ENCODE measurements around the gene PRKN.

Gene PRKN

GRCh38 chr6:162271922-162272321, 455.6 kb downstream of the PRKN start:
- TF ChIP-seq GATA3 (IDR thresholded peaks at IDR 0.05; ENCODE audit: low read depth, low read length) (no peak), GATA2 (IDR thresholded peaks at IDR 0.05; ENCODE audit: low read depth, low read length) (no peak)

DNA sequence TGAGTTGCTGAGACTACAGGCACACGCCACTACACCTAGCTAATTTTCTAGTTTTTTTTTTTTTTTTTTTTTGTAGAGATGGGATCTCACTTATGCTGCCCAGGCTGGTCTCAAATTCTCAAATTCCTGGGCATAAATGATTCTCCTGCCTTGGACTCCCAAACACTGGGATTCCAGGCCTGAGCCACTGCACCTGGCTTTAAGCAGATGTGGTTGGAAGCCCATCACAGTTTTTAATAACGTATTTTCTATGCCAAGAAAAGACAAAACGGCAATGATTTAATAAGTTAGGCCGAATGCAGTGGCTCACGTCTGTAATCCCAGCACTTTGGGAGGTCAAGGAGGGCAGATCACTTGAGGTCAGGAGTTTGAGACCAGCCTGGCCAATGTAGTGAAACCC, 456.6 kb downstream of the PRKN start:
- TF ChIP-seq GATA2 (IDR thresholded peaks at IDR 0.05; ENCODE audit: low read depth, low read length) = no peak
- no peak for TF ChIP-seq GATA3 (IDR thresholded peaks at IDR 0.05; ENCODE audit: low read depth, low read length)

GRCh38 chr6:162267641-162268040, 459.9 kb downstream of the PRKN start:
- TF ChIP-seq GATA3 (IDR thresholded peaks at IDR 0.05; ENCODE audit: low read depth, low read length) (no peak), GATA2 (IDR thresholded peaks at IDR 0.05; ENCODE audit: low read depth, low read length) (no peak)

- no peak for TF ChIP-seq GATA2 (IDR thresholded peaks at IDR 0.05; ENCODE audit: low read depth, low read length)
- TF ChIP-seq GATA3 (IDR thresholded peaks at IDR 0.05; ENCODE audit: low read depth, low read length) = no peak
Measured at GRCh38 chr6:162267126-162267525, 460.4 kb downstream of the PRKN start.

DNA sequence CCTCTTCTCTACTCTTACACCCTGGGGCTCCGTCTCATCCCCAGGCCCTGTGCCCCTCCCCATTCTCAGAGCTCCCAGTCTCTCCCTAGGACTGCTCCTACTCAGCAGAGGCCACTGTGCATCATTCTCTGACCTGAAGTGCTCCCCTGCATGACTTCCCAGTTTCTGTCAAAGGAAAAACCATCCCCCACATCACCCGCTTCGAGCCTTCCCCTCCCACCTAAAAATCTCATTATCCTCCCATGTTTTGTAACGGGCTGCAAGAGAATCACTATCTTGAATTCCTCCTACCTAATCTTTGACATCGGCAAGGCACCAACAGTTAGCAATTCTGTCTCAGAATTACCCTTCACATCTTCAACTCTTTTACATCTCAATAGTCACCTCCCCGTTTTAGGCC, 463.0 kb downstream of the PRKN start:
- no peak for TF ChIP-seq GATA2 (IDR thresholded peaks at IDR 0.05; ENCODE audit: low read depth, low read length)

DNA sequence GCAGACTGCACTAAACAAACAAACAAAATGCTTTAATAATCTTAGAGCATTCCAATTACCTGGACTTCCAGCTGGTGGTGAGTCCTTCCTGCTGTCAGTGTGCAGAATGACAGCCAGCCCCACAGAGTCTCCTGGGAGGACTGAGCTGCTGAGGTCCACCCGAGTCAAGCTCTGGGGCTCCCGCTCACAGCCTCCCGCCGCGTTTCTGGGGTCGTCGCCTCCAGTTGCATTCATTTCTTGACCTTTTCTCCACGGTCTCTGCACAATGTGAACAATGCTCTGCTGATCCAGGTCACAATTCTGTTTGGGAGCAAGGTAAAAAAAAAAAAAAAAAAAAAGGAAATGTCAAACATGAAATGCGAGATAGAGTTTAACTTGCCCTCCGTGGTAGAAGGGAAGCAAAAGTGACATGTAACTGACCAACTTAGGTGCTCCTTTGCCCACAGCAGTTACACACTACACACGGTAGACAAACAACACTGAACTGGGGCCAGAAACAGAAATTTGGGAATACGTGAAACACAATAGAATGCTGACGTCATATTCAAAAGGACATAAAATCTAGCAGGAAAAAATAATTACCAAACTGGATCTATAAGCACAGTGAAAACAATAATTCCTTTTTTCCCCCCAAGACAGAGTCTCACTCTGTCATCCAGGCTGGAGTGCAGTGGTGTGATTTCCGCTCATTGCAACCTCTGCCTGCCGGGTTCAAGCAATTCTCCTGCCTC, 464.9 kb downstream of the PRKN start:
- no peak for TF ChIP-seq GATA3 (IDR thresholded peaks at IDR 0.05; ENCODE audit: low read depth, low read length)
- no peak for TF ChIP-seq GATA2 (IDR thresholded peaks at IDR 0.05; ENCODE audit: low read depth, low read length)

DNA sequence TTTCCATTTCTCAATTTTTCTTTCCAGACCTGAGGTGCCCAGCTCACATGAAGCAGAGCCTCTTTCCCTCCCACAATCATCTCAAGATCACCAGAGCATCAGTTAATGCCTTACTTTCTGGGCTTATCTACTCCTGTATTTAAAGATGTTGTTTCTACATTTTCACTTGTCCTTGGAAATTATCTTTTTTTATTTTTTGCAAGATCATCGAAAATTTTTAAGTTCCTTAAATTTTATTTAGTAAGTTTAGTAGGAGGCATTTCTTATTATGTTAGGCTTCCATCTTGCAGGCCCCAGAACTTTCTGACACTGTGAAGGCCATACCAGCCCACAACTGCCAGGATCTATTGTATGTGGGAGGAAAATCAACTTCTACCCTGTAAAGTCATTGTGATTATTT, 466.0 kb downstream of the PRKN start:
- no peak for TF ChIP-seq GATA3 (IDR thresholded peaks at IDR 0.05; ENCODE audit: low read depth, low read length)
- TF ChIP-seq GATA2 (IDR thresholded peaks at IDR 0.05; ENCODE audit: low read depth, low read length) = no peak

GRCh38 chr6:162260027-162260426, 467.5 kb downstream of the PRKN start:
- no peak for TF ChIP-seq GATA2 (IDR thresholded peaks at IDR 0.05; ENCODE audit: low read depth, low read length)
- TF ChIP-seq GATA3 (IDR thresholded peaks at IDR 0.05; ENCODE audit: low read depth, low read length) = no peak

DNA sequence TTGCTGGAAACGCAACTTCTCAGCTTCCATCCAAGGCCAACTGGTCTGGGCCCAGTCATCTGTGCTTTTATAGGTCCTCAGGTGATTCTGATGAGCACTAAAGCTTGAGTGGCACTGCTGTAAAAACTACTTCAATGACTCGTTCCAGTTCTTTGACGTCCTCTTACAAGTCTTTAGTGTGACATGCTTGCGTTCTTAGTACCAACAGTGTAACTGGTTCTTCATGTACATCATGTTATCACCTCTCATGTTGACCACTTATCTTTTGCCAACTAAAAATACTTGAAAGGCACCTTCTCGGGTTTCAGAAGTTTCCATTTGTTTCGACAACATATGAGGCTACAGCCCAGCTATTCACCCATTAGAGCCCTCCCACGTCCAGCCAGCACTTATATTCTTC, 468.9 kb downstream of the PRKN start:
- TF ChIP-seq GATA3 (IDR thresholded peaks at IDR 0.05; ENCODE audit: low read depth, low read length) (no peak), GATA2 (IDR thresholded peaks at IDR 0.05; ENCODE audit: low read depth, low read length) (no peak)

GRCh38 chr6:162256361-162256760, 471.2 kb downstream of the PRKN start:
- TF ChIP-seq GATA2 (IDR thresholded peaks at IDR 0.05; ENCODE audit: low read depth, low read length) (no peak), GATA3 (IDR thresholded peaks at IDR 0.05; ENCODE audit: low read depth, low read length) (no peak)

DNA sequence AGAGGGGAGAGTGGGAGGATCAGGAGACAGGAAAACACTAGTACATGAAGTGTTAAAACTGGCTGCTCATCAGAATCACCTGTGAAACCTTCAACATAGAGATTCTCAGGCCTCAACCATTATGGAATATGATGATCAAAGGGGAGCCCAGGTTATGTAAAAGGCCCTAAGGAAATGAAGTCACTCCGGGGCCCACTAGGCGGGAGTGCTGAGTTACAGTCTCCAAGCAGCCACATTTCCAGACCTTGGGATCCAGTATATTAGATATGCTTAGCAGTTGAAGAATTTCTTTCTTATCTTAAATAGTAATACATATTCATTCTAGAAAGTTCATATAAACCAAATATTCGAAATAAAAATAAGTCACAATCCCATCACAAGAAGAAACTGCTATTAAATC, 476.3 kb downstream of the PRKN start:
- TF ChIP-seq GATA2 (IDR thresholded peaks at IDR 0.05; ENCODE audit: low read depth, low read length) = no peak
- TF ChIP-seq GATA3 (IDR thresholded peaks at IDR 0.05; ENCODE audit: low read depth, low read length) = no peak

DNA sequence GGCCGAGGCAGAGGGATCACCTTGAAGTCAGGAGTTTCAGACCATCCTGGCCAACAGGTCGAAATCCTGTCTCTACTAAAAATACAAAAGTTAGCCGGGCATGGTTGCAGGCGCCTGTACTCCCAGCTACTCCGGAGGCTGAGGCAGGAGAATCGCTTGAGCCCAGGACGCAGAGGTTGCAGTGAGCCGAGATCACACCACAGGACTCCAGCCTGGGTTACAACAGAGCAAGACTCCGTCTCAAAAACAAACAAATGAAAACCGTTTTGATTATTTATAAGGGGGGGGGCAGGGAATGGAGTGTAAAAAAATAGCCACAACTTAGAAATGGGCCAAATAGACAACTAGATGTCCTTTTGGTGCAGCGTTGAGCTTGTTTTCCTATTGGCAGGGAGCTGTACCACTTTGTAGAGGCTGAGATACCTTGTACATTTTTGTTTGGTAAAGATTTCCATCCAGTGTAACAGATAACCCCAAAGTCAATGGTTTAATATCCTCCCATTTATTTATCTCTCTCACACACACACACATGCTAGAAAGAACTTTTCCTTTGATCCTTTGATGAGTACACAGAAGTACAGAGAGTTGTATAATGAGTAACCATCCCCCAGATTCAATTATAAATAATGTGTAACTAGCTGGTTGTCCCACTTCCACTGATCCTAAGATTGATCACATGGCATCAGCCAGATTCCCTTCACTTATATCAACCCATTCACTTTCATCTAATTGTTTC, 477.5 kb downstream of the PRKN start:
- TF ChIP-seq GATA3 (IDR thresholded peaks at IDR 0.05; ENCODE audit: low read depth, low read length) (no peak), GATA2 (IDR thresholded peaks at IDR 0.05; ENCODE audit: low read depth, low read length) (no peak)

- no peak for TF ChIP-seq GATA2 (IDR thresholded peaks at IDR 0.05; ENCODE audit: low read depth, low read length)
- no peak for TF ChIP-seq GATA3 (IDR thresholded peaks at IDR 0.05; ENCODE audit: low read depth, low read length)
Measured at GRCh38 chr6:162245830-162246420, 481.6 kb downstream of the PRKN start.

DNA sequence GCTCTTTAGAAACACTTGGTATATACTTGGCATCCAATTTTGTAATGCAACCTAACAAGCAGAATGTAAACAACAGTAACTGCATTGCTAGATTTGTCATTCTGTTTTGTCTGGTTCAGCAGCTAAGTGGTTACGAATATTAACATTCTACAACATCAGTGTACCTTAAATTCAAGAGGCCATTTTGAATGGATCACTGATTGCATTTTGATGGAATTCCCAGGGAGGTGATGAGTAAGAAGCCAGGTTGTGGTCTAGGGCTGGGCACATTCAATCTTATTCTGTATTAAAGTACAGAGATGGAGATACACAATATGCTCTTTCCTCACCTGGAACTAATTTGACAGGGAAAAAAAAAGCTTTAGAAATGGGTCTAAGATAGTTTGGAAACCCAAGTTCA, 483.5 kb downstream of the PRKN start:
- TF ChIP-seq GATA3 (IDR thresholded peaks at IDR 0.05; ENCODE audit: low read depth, low read length) = no peak
- no peak for TF ChIP-seq GATA2 (IDR thresholded peaks at IDR 0.05; ENCODE audit: low read depth, low read length)

DNA sequence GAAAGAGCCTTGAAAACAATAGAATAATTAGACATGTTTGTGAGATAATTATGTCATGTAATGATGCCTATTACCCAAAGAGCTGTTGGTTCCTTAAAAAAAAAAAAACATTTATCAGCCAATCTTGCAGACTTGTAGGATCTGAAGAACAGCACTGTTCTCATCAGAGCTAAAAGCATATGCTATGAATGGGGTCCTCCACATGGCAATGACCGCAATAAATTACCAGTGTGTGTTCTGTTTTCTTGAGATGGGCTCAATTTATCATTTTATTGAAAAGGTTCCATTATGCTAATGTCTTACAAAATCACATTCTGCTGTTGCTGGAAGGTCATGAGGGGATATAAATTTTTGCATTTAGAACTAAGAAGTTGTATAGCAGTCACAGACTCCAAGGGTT, 484.7 kb downstream of the PRKN start:
- no peak for TF ChIP-seq GATA3 (IDR thresholded peaks at IDR 0.05; ENCODE audit: low read depth, low read length)
- TF ChIP-seq GATA2 (IDR thresholded peaks at IDR 0.05; ENCODE audit: low read depth, low read length) = no peak
